Upper lobe of right lung (tissue), 1 donor: Measurements from ENCODE around the gene MRM3. TPM values are rescaled to one million over a fixed set of nuclear protein-coding genes. Genes with fewer than 3 reads are reported as not detected.
A peak's percentile ranks its signal among the peaks of the same experiment; 100 is the strongest.

Experiments used
- ATAC-seq: fragments of 200-7000 bp; cut with Tn5 transposase; one replicate; pipeline ENCODE4 v1.9.1; 2020; ENCODE audit warnings: mild to moderate bottlenecking, moderate library complexity
- DNase-seq: peaks from one replicate; pipeline ENCODE4 v3.0.0-alpha.2; 2020
- H3K27ac ChIP-seq: fragments of 200-600 bp; one replicate; pipeline ENCODE4 v1.8.0; 2022
- H3K27me3 ChIP-seq: fragments of 200-600 bp; one replicate; pipeline ENCODE4 v1.8.0; 2022; ENCODE audit warnings: mild to moderate bottlenecking
- H3K36me3 ChIP-seq: fragments of 200-600 bp; one replicate; pipeline ENCODE4 v1.8.0; 2022
- H3K4me1 ChIP-seq: fragments of 200-600 bp; one replicate; pipeline ENCODE4 v1.8.0; 2022
- H3K4me3 ChIP-seq: fragments of 200-600 bp; one replicate; pipeline ENCODE4 v1.8.0; 2022; ENCODE audit warnings: mild to moderate bottlenecking
- H3K9me3 ChIP-seq: fragments of 200-600 bp; one replicate; pipeline ENCODE4 v1.8.0; 2022
- intact Hi-C: fragments of 100-400 bp; cut with DNase I; formaldehyde crosslinking; loops from one replicate; pipeline ENCODE4 v1.11.0; 2022
- total RNA-seq: library from RNA; stranded (reverse); fragmentation: NEBNext Ultra II Directional; extraction: Animal tissue kit (Norgen Biotek cat#: 25700); gene quantifications from one replicate; pipeline ENCODE4 v1.2.1, GENCODE V29; 2021
- TF ChIP-seq, protein P1 (sequence below): fragments of 200-600 bp; IDR thresholded peaks from one replicate; pipeline ENCODE4 v1.8.0; 2022; ENCODE audit warnings: antibody characterized with exemption
- donor health status: DM: no; HTN: yes; CAD: no; lungs with severe emphysema.

MRM3 gene
- total RNA-seq, 1 donor from 2014 or later = 12.1 TPM

DNA sequence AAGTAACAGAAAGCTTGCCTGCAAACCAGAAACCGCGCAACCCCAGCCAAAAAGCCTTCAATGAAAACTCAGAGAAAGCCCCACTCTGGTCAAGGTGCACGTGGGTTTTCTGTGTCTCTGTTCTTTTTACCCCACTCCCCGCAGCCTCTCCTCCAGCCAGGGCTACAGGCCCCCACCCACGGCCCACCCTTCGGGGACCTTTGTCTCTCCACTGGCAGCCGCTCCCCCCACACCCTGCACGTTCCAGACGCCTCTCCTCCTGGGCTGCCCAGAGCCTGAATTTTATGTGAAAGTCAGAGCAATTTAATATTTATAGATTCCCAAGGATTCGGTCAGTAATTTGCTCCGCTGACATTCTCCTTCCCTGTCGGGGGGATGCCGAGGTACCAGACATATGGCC is 24.2 kb downstream of the MRM3 start:
- ATAC-seq (no peak), DNase-seq (no peak)
- no peaks in the 10 kb centered on the region for H3K9me3 ChIP-seq
- TF ChIP-seq, protein P1, sequence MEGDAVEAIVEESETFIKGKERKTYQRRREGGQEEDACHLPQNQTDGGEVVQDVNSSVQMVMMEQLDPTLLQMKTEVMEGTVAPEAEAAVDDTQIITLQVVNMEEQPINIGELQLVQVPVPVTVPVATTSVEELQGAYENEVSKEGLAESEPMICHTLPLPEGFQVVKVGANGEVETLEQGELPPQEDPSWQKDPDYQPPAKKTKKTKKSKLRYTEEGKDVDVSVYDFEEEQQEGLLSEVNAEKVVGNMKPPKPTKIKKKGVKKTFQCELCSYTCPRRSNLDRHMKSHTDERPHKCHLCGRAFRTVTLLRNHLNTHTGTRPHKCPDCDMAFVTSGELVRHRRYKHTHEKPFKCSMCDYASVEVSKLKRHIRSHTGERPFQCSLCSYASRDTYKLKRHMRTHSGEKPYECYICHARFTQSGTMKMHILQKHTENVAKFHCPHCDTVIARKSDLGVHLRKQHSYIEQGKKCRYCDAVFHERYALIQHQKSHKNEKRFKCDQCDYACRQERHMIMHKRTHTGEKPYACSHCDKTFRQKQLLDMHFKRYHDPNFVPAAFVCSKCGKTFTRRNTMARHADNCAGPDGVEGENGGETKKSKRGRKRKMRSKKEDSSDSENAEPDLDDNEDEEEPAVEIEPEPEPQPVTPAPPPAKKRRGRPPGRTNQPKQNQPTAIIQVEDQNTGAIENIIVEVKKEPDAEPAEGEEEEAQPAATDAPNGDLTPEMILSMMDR = no peak
- no peak overlapping the region for H3K4me3 ChIP-seq
- intact Hi-C loops = no loop called here
- H3K36me3 ChIP-seq = no peaks in the 10 kb centered on the region
- no peak overlapping the region for H3K27ac ChIP-seq
- no peaks in the 10 kb centered on the region for H3K4me1 ChIP-seq
- no peaks in the 10 kb centered on the region for H3K27me3 ChIP-seq

- TF ChIP-seq, protein P1 = no peak
- no peaks in the 10 kb centered on the region for H3K27me3 ChIP-seq
- no peaks in the 10 kb centered on the region for H3K4me1 ChIP-seq
- DNase-seq = no peak
- H3K4me3 ChIP-seq = no peak overlapping the region
- no peak overlapping the region for H3K27ac ChIP-seq
- no peak for ATAC-seq
- H3K9me3 ChIP-seq = no peaks in the 10 kb centered on the region
- no peaks in the 10 kb centered on the region for H3K36me3 ChIP-seq
- intact Hi-C loops = no loop called here
These were observed 24.8 kb downstream of the MRM3 start for GRCh38 chr17:806781-807522.

GRCh38 chr17:807523-808294 is 25.6 kb downstream of the MRM3 start:
- ATAC-seq = no peak
- no peak overlapping the region for H3K4me3 ChIP-seq
- H3K4me1 ChIP-seq = no peaks in the 10 kb centered on the region
- no peaks in the 10 kb centered on the region for H3K27me3 ChIP-seq
- no peaks in the 10 kb centered on the region for H3K36me3 ChIP-seq
- intact Hi-C loops = no loop called here
- DNase-seq = no peak
- no peaks in the 10 kb centered on the region for H3K9me3 ChIP-seq
- TF ChIP-seq, protein P1 = no peak
- no peak overlapping the region for H3K27ac ChIP-seq

DNA sequence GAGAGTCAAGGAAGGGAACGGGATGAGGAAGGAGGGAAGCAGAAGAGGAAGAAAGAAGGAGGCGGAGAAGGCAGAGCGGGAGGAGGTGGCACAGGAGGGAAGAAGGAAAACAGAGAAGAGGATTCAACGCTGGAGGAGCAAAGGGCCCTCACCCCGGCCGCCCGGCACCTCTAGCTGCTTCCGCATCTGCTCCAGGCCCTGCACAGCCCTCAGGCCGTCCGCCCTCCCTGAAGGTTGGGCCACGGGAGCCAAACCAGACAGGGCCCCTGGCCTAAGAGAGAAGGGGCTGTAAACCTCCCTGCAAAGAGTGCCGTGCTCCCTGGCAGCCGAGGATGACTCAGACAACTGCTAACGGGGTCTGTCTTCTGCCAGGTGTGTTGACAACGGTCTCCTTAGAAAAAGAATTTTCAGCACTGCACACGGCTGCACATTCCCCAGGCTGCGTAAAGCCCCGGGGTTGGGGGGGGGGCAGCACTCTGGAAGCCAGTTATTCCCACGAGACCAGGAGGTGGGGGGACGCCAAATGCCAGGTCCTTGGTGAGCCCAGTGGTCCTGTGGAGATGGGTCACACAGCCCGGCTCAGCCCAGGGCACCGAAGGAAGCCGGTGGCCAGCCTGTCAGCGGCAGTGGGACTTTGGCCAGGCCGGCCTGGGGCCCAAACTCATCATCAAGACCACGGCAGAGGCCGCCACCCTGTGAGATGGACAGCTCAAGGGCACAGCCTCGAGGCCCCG is 29.1 kb downstream of the MRM3 start:
- no peak for ATAC-seq
- intact Hi-C loops = no loop called here
- H3K4me1 ChIP-seq = no peaks in the 10 kb centered on the region
- TF ChIP-seq, protein P1 = no peak
- H3K27me3 ChIP-seq = no peaks in the 10 kb centered on the region
- no peaks in the 10 kb centered on the region for H3K36me3 ChIP-seq
- no peak overlapping the region for H3K4me3 ChIP-seq
- no peak overlapping the region for H3K27ac ChIP-seq
- no peaks in the 10 kb centered on the region for H3K9me3 ChIP-seq
- DNase-seq = no peak

GRCh38 chr17:812638-813204 is 30.6 kb downstream of the MRM3 start:
- Histone ChIP-seq H3K36me3 (peaks cover 3% of the 10 kb centered on the region), H3K4me1 (no peaks in the 10 kb centered on the region), H3K4me3 (no peak overlapping the region), H3K9me3 (no peaks in the 10 kb centered on the region), H3K27ac (no peak overlapping the region), H3K27me3 (no peaks in the 10 kb centered on the region)
- DNase-seq (no peak), ATAC-seq (peak; percentile 15)
- TF ChIP-seq, protein P1 = no peak
- intact Hi-C loops = no loop called here
